HL-60 (cell line): ENCODE results near the gene BPIFB3.

ENCODE experiments used
- DNase-seq, 2 experiments: peaks; one replicate each; pipeline ENCODE4 v3.0.0-alpha.2; 2010 to 2020; ENCODE audit warnings: low read depth in 1 of 2, low spot score in 1 of 2
- H3K27ac ChIP-seq: fragments of 250-450 bp; sonication (Bioruptor Pico); replicated peaks from 2 replicates; pipeline ENCODE4 v1.5.1; 2020; ENCODE audit warnings: mild to moderate bottlenecking, moderate library complexity
- H3K27me3 ChIP-seq: fragments of 250-450 bp; sonication (Bioruptor Pico); 2 replicates; pipeline ENCODE4 v1.5.1; 2021; ENCODE audit warnings: mild to moderate bottlenecking, moderate library complexity; ENCODE audit not compliant: insufficient read depth, poor library complexity, severe bottlenecking
- H3K4me3 ChIP-seq: replicated peaks from 2 replicates; pipeline ENCODE4 v1.5.1; 2011; ENCODE audit warnings: mild to moderate bottlenecking, control low read depth, low read length; ENCODE audit not compliant: insufficient read depth
- GABPA ChIP-seq: IDR thresholded peaks from 2 replicates; pipeline ENCODE4 v1.6.1; 2012; ENCODE audit warnings: low read depth
- POLR2AphosphoS5 ChIP-seq: IDR thresholded peaks from 2 replicates; pipeline ENCODE4 v1.6.1; 2012; ENCODE audit warnings: low read depth
- SPI1 ChIP-seq: IDR thresholded peaks from 2 replicates; pipeline ENCODE4 v1.6.1; 2012; ENCODE audit warnings: low read depth, mild to moderate bottlenecking, borderline replicate concordance
- TF ChIP-seq, protein P1 (sequence below): IDR thresholded peaks from one replicate; pipeline ENCODE4 v1.5.1; 2011; ENCODE audit warnings: low read length, control low read depth, inconsistent platforms; ENCODE audit not compliant: insufficient read depth
- TF ChIP-seq, protein P2 (sequence below): IDR thresholded peaks from 2 replicates; pipeline ENCODE4 v1.6.1; 2012; ENCODE audit warnings: low read depth; ENCODE audit not compliant: insufficient replicate concordance

Gene BPIFB3

DNA sequence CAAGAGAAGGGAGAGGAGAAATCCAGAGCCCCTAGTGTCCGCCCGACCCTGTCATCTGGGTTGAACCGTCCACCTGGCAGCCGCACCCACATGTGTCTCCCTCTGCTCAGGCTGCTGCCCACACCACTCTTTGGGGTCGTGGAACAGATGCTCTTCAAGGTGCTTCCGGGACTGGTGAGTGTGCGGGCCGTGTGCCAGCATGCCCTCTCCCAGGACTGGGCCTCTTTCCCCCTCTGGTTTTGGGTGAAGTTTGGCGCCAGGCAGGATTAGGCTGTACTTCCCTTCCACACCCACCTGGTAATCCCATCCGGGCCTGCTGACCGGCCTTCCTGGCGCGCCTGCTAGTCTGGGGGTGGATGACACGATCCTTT, 7.9 kb downstream of the BPIFB3 start:
- Histone ChIP-seq H3K27me3 (no peaks in the 10 kb centered on the region), H3K27ac (no peak overlapping the region), H3K4me3 (no peak overlapping the region)
- DNase-seq, result no peak
- TF ChIP-seq, protein P1, sequence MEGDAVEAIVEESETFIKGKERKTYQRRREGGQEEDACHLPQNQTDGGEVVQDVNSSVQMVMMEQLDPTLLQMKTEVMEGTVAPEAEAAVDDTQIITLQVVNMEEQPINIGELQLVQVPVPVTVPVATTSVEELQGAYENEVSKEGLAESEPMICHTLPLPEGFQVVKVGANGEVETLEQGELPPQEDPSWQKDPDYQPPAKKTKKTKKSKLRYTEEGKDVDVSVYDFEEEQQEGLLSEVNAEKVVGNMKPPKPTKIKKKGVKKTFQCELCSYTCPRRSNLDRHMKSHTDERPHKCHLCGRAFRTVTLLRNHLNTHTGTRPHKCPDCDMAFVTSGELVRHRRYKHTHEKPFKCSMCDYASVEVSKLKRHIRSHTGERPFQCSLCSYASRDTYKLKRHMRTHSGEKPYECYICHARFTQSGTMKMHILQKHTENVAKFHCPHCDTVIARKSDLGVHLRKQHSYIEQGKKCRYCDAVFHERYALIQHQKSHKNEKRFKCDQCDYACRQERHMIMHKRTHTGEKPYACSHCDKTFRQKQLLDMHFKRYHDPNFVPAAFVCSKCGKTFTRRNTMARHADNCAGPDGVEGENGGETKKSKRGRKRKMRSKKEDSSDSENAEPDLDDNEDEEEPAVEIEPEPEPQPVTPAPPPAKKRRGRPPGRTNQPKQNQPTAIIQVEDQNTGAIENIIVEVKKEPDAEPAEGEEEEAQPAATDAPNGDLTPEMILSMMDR, result no peak
- no peak for TF ChIP-seq GABPA
- no peak for TF ChIP-seq POLR2AphosphoS5
- TF ChIP-seq, protein P2, sequence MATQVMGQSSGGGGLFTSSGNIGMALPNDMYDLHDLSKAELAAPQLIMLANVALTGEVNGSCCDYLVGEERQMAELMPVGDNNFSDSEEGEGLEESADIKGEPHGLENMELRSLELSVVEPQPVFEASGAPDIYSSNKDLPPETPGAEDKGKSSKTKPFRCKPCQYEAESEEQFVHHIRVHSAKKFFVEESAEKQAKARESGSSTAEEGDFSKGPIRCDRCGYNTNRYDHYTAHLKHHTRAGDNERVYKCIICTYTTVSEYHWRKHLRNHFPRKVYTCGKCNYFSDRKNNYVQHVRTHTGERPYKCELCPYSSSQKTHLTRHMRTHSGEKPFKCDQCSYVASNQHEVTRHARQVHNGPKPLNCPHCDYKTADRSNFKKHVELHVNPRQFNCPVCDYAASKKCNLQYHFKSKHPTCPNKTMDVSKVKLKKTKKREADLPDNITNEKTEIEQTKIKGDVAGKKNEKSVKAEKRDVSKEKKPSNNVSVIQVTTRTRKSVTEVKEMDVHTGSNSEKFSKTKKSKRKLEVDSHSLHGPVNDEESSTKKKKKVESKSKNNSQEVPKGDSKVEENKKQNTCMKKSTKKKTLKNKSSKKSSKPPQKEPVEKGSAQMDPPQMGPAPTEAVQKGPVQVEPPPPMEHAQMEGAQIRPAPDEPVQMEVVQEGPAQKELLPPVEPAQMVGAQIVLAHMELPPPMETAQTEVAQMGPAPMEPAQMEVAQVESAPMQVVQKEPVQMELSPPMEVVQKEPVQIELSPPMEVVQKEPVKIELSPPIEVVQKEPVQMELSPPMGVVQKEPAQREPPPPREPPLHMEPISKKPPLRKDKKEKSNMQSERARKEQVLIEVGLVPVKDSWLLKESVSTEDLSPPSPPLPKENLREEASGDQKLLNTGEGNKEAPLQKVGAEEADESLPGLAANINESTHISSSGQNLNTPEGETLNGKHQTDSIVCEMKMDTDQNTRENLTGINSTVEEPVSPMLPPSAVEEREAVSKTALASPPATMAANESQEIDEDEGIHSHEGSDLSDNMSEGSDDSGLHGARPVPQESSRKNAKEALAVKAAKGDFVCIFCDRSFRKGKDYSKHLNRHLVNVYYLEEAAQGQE, result no peak
- TF ChIP-seq SPI1, result no peak

DNA sequence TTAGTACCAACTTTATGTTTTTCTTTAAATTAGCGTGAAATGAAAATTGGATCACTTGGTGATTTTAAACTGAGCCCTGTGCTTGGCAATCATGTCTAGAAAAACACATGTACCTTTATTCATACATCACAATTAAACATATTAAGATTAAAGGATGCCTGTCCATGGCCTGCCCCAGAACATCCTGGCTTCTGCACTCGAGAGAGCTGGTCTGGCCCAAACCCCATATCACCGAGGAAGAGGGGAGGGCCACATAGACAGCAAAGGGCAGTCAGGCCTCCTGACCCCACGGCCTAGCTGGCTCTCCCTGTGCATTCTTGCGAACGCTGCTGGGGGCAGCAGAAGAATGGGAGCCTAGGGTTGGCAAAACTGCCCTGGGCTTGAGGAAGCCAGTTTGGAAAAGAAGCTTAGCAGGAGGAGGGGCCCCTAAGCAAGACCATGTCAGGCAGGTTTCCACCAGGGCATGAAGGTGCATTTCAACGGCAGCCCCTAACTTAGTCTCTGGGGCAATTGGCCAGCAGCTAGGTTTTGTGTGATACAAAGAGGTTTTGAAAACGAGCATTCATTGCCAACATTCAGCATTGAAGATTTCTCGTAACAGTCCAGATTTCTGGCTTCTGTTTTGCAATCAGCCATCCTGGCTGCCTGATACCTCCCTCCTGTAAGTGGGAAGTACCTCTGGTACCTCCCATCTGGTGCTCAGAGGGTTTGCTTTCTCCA, 8.6 kb downstream of the BPIFB3 start:
- Histone ChIP-seq H3K27ac (no peak overlapping the region), H3K4me3 (no peak overlapping the region), H3K27me3 (no peaks in the 10 kb centered on the region)
- TF ChIP-seq GABPA (no peak), POLR2AphosphoS5 (no peak)
- TF ChIP-seq, protein P2, result no peak
- DNase-seq, result no peak

DNA sequence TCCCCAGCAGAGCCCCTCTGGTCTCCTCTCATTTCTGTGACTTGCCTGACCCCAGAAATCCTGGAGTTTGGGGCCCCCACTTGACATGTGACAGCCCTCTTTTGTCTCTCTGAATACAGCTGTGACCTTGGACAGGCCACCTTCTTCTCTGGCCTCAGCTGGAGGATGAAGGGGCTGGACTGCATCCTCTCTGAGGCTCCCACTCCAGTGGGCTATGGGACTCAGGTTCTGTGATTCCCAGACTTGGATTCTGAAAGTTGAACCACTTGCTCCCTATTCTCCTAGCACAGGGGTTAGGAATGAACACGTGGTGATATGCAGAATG, 9.1 kb downstream of the BPIFB3 start:
- TF ChIP-seq POLR2AphosphoS5 (no peak), SPI1 (no peak), GABPA (no peak)
- TF ChIP-seq, protein P1, result no peak
- TF ChIP-seq, protein P2, result no peak
- no peak overlapping the region for H3K27ac ChIP-seq
- DNase-seq, result no peak
- no peak overlapping the region for H3K4me3 ChIP-seq
- H3K27me3 ChIP-seq, result no peaks in the 10 kb centered on the region
